K562 (cell line): ENCODE results near the gene ANO8. TPM values are rescaled to one million over a fixed set of nuclear protein-coding genes. Genes with fewer than 3 reads are reported as not detected.

Experiments used
- ARID2 ChIP-seq: fragments of 450-650 bp; IDR thresholded peaks from 2 replicates; pipeline ENCODE4 v1.6.1; 2017; ENCODE audit warnings: antibody characterized with exemption, mild to moderate bottlenecking
- CREB3 ChIP-seq: fragments of 450-650 bp; conservative IDR thresholded peaks from 2 replicates; pipeline ENCODE4 v1.6.1; 2016; ENCODE audit warnings: missing genetic modification characterization, low read depth, mild to moderate bottlenecking, missing compliant biosample characterization, moderate library complexity
- DNMT1 ChIP-seq: fragments of 450-650 bp; IDR thresholded peaks from 2 replicates; pipeline ENCODE4 v1.6.1; 2016; ENCODE audit warnings: antibody characterized with exemption, mild to moderate bottlenecking
- EGR1 ChIP-seq: fragments of 450-650 bp; conservative IDR thresholded peaks from 2 replicates; pipeline ENCODE4 v1.6.1; 2017; ENCODE audit warnings: mild to moderate bottlenecking
- KDM4B ChIP-seq, 2 experiments: fragments of 450-650 bp in 1 of 2; sonication (generic) in 1 of 2; IDR thresholded peaks; 2 replicates each; pipeline ENCODE4 v1.6.1; 2016 to 2017; ENCODE audit warnings: borderline replicate concordance in 2 of 2, antibody characterized with exemption in 1 of 2, low read depth in 1 of 2, mild to moderate bottlenecking in 1 of 2
- MLX ChIP-seq, 2 experiments: fragments of 450-650 bp in 1 of 2; sonication (generic) in 1 of 2; formaldehyde crosslinking; conservative IDR thresholded peaks; 2 replicates each; pipeline versions ENCODE4 v1.4.0 to v1.8.1; 2020 to 2022; ENCODE audit warnings: mild to moderate bottlenecking in 1 of 2, missing genetic modification reagents in 1 of 2
- MXD1 ChIP-seq: fragments of 250-450 bp; sonication (Bioruptor Pico); IDR thresholded peaks from 2 replicates; pipeline ENCODE4 v1.8.0; 2021; ENCODE audit warnings: borderline replicate concordance, mild to moderate bottlenecking, moderate library complexity; ENCODE audit not compliant: poor library complexity, severe bottlenecking
- MYC ChIP-seq, 2 experiments: fragments of 250-450 bp in 1 of 2; sonication (Bioruptor Pico) in 1 of 2; IDR thresholded peaks; 2 replicates each; pipeline versions ENCODE4 v1.5.1 to v1.6.1; 2012 to 2021; ENCODE audit warnings: low read depth in 2 of 2, borderline replicate concordance in 1 of 2, improper control_type of control experiment in 1 of 2, low read length in 1 of 2, mild to moderate bottlenecking in 1 of 2, moderate library complexity in 1 of 2
- NRF1 ChIP-seq, 2 experiments: fragments of 450-650 bp; IDR thresholded peaks in 1 of 2; conservative IDR thresholded peaks in 1 of 2; 2 replicates each; pipeline ENCODE4 v1.6.1; 2014; ENCODE audit warnings: mild to moderate bottlenecking in 2 of 2
- RBM22 ChIP-seq: fragments of 200-400 bp; formaldehyde crosslinking; IDR thresholded peaks from 2 replicates; pipeline ENCODE4 v1.6.1; 2018; ENCODE audit warnings: low read length, low read depth; ENCODE audit not compliant: poor library complexity, severe bottlenecking
- SMAD3 ChIP-seq: fragments of 450-650 bp; formaldehyde crosslinking; conservative IDR thresholded peaks from 2 replicates; pipeline ENCODE4 v1.4.0; 2020; ENCODE audit warnings: mild to moderate bottlenecking
- SMAD4 ChIP-seq: fragments of 250-450 bp; sonication (Bioruptor Pico); conservative IDR thresholded peaks from 2 replicates; pipeline ENCODE4 v1.8.0; 2021; ENCODE audit warnings: inconsistent platforms, mild to moderate bottlenecking, moderate library complexity
- ZBTB7A ChIP-seq: IDR thresholded peaks from 2 replicates; pipeline ENCODE4 v1.6.1; 2011; ENCODE audit warnings: low read depth, mild to moderate bottlenecking, low read length, moderate library complexity, borderline replicate concordance; ENCODE audit not compliant: control insufficient read depth
- ZBTB9 ChIP-seq: fragments of 450-650 bp; formaldehyde crosslinking; IDR thresholded peaks from 2 replicates; pipeline ENCODE4 v1.4.0; 2020; ENCODE audit warnings: mild to moderate bottlenecking, moderate library complexity
- ZFP30 ChIP-seq: fragments of 250-450 bp; sonication (Bioruptor Pico); IDR thresholded peaks from 2 replicates; pipeline ENCODE4 v1.8.0; 2022; ENCODE audit warnings: moderate library complexity, mild to moderate bottlenecking, inconsistent platforms, borderline replicate concordance
- ZFX ChIP-seq: sonication (generic); formaldehyde crosslinking; IDR thresholded peaks from 2 replicates; pipeline ENCODE4 v1.8.0; 2022; ENCODE audit warnings: mild to moderate bottlenecking, missing genetic modification reagents, moderate library complexity
- ZHX1 ChIP-seq: fragments of 150-350 bp; conservative IDR thresholded peaks from 2 replicates; pipeline ENCODE4 v1.6.1; 2014; ENCODE audit warnings: low read length
- ZKSCAN1 ChIP-seq: fragments of 150-350 bp; IDR thresholded peaks from 2 replicates; pipeline ENCODE4 v1.6.1; 2016; ENCODE audit warnings: low read depth, low read length
- polyA plus RNA-seq, 8 experiments: library from polyadenylated mRNA; depleted of rRNA in 4 of 8; stranded (reverse) in 5 of 8; unstranded in 3 of 8; fragments of >200 nt; fragmentation: Nextera tagmentation in 2 of 8; fragmentation: Illumina TruSeq in 1 of 8; extraction: Ambion mirVana in 2 of 8; extraction: Trizol in 1 of 8; gene quantifications; 2 replicates each; pipeline versions ENCODE4 v1.2.1 to v1.2.3, GENCODE V29; 2011 to 2014; ENCODE audit warnings: inconsistent platforms in 1 of 8, missing spikeins in 1 of 8
- total RNA-seq, 7 experiments: library from RNA; depleted of rRNA in 6 of 7; stranded (reverse); fragments of >200 nt in 6 of 7; fragmentation: Illumina TruSeq in 2 of 7; extraction: Trizol in 2 of 7; gene quantifications; 2 replicates each; pipeline versions ENCODE4 v1.2.1 to v1.2.3, GENCODE V29; 2011 to 2021; ENCODE audit warnings: low replicate concordance in 1 of 7

ANO8 gene
- total and polyA plus RNA-seq, 9 of the 15 experiments (the other 6 are each of a cell fraction or from before 2014, with no cell fraction given), result 0.07 to 7.6 (median 2.3) TPM; not detected in 1

- 0 out of 2 replicates have a peak, but pooled peaks have one; percentile 91 for TF ChIP-seq ZHX1
- TF ChIP-seq RBM22, result no peak
- TF ChIP-seq MYC (IDR thresholded peaks at IDR 0.05; ENCODE audit: low read depth, low read length), result peak; percentile 92
- no peak for TF ChIP-seq MYC (CRISPR knock-in tag; IDR thresholded peaks at IDR 0.05; ENCODE audit: borderline replicate concordance, low read depth)
- TF ChIP-seq ZFX (CRISPR knock-in tag), result peak; percentile 84
- no peak; the same call in 1 of the 2 replicates for TF ChIP-seq ZKSCAN1
- TF ChIP-seq EGR1, result peak; percentile 75
- peak; percentile 53 for TF ChIP-seq SMAD3 (CRISPR knock-in tag)
- TF ChIP-seq ZFP30 (CRISPR knock-in tag), result no peak
- peak; percentile 95 for TF ChIP-seq ZBTB7A
- peak; percentile 98 for TF ChIP-seq DNMT1
- TF ChIP-seq SMAD4 (CRISPR knock-in tag), result peak; percentile 67
- TF ChIP-seq CREB3, result no peak; the same call in 1 of the 2 replicates
- TF ChIP-seq ARID2, result no peak
- no peak for TF ChIP-seq KDM4B (IDR thresholded peaks at IDR 0.05; ENCODE audit: borderline replicate concordance in 2 of 2, low read depth in 1 of 2)
- peak; percentile 57 to 66 for TF ChIP-seq NRF1 (conservative IDR thresholded peaks at IDR 0.05 in 1 of 2, IDR thresholded peaks at IDR 0.05 in 1 of 2)
- TF ChIP-seq MLX (CRISPR knock-in tag; conservative IDR thresholded peaks at IDR 0.05), result no peak; a peak in 1 of 4 replicates
- peak; percentile 78 for TF ChIP-seq ZBTB9 (CRISPR knock-in tag)
- no peak for TF ChIP-seq MXD1
These were observed 2.4 kb upstream of the ANO8 start, which contains the start of gene GTPBP3 (continued) for GRCh38 chr19:17336872-17337674.
